Osteoblast (primary cell): ENCODE measurements around the gene KLHL29. TPM values are rescaled to one million over a fixed set of nuclear protein-coding genes. Genes with fewer than 3 reads are reported as not detected.

Experiments
- DNase-seq: peaks from one replicate; pipeline ENCODE4 v3.0.0; 2011; ENCODE audit warnings: low spot score, mixed read lengths; ENCODE audit not compliant: insufficient read length; ENCODE audit errors: missing footprints
- H2AFZ ChIP-seq: 2 replicates; pipeline ENCODE4 v1.6.0; 2011; ENCODE audit warnings: mild to moderate bottlenecking, low read length
- H3K27ac ChIP-seq: 2 replicates; pipeline ENCODE4 v1.5.1; 2011; ENCODE audit warnings: mild to moderate bottlenecking, low read depth, low read length, moderate library complexity
- H3K27me3 ChIP-seq: 2 replicates; pipeline ENCODE4 v1.6.0; 2012; ENCODE audit warnings: mild to moderate bottlenecking, control low read depth, inconsistent platforms, low read length, moderate library complexity; ENCODE audit not compliant: insufficient read depth
- H3K36me3 ChIP-seq: 2 replicates; pipeline ENCODE4 v1.5.1; 2011; ENCODE audit warnings: mild to moderate bottlenecking, low read length, control low read depth, moderate library complexity; ENCODE audit not compliant: insufficient read depth
- H3K4me1 ChIP-seq: 2 replicates; pipeline ENCODE4 v1.5.1; 2011; ENCODE audit warnings: mild to moderate bottlenecking, low read length, control low read depth, moderate library complexity; ENCODE audit not compliant: insufficient read depth
- H3K4me2 ChIP-seq: 2 replicates; pipeline ENCODE4 v1.6.0; 2011; ENCODE audit warnings: mild to moderate bottlenecking, low read length; ENCODE audit not compliant: insufficient read depth
- H3K4me3 ChIP-seq: fragments of 200-600 bp; sonication (generic); 3 replicates; pipeline ENCODE4 v1.5.1; 2012; ENCODE audit warnings: mild to moderate bottlenecking, low read length, inconsistent platforms; ENCODE audit not compliant: insufficient read depth
- H3K79me2 ChIP-seq: 2 replicates; pipeline ENCODE4 v1.6.0; 2012; ENCODE audit warnings: mild to moderate bottlenecking, low read length, control low read depth, inconsistent platforms; ENCODE audit not compliant: insufficient read depth
- H3K9me3 ChIP-seq: 2 replicates; pipeline ENCODE4 v1.5.1; 2011; ENCODE audit warnings: low read depth, low read length, control low read depth
- H4K20me1 ChIP-seq: 2 replicates; pipeline ENCODE4 v1.6.0; 2012; ENCODE audit warnings: mild to moderate bottlenecking, low read length, control low read depth; ENCODE audit not compliant: insufficient read depth
- CTCF ChIP-seq: IDR thresholded peaks from 2 replicates; pipeline ENCODE4 v1.5.1; 2011; ENCODE audit warnings: mild to moderate bottlenecking, low read depth, low read length, moderate library complexity; ENCODE audit errors: extremely low read depth
- total RNA-seq: library from RNA; depleted of rRNA; stranded (reverse); fragments of >200 nt; gene quantifications from 2 replicates; pipeline ENCODE4 v1.2.3, GENCODE V29; 2012

Gene KLHL29
- total RNA-seq, 1 donor = 3.3 TPM

- H4K20me1 ChIP-seq = no peaks in the 10 kb centered on the region
- no peak for DNase-seq
- no peaks in the 10 kb centered on the region for H3K27me3 ChIP-seq
- no peaks in the 10 kb centered on the region for H3K36me3 ChIP-seq
- H3K27ac ChIP-seq = no peak overlapping the region
- TF ChIP-seq CTCF = no peak
- H3K9me3 ChIP-seq = no peaks in the 10 kb centered on the region
- no peaks in the 10 kb centered on the region for H3K79me2 ChIP-seq
- H2AFZ ChIP-seq = no peak overlapping the region
- peaks cover 10% of the 10 kb centered on the region for H3K4me1 ChIP-seq
- no peak overlapping the region for H3K4me2 ChIP-seq
- H3K4me3 ChIP-seq = no peak overlapping the region
Observed at GRCh38 chr2:23350041-23350791, 34.8 kb upstream of the KLHL29 start.

- H3K4me2 ChIP-seq = peak overlapping the region; percentile 71
Observed at GRCh38 chr2:23350792-23351355, 34.1 kb upstream of the KLHL29 start.

GRCh38 chr2:23351388-23352141 is 33.4 kb upstream of the KLHL29 start:
- no peaks in the 10 kb centered on the region for H3K27me3 ChIP-seq
- DNase-seq = peak; percentile 97
- no peak overlapping the region for H3K27ac ChIP-seq
- H3K9me3 ChIP-seq = no peaks in the 10 kb centered on the region
- peak overlapping the region; percentile 50 for H3K4me3 ChIP-seq
- peak overlapping the region; percentile 71 for H3K4me2 ChIP-seq
- H4K20me1 ChIP-seq = no peaks in the 10 kb centered on the region
- no peaks in the 10 kb centered on the region for H3K36me3 ChIP-seq
- H3K4me1 ChIP-seq = peaks cover 10% of the 10 kb centered on the region
- no peaks in the 10 kb centered on the region for H3K79me2 ChIP-seq
- peak overlapping the region; percentile 91 for H2AFZ ChIP-seq
- TF ChIP-seq CTCF = peak; percentile 83

More at GRCh38 chr2:23350792-23351355, 34.1 kb upstream of the KLHL29 start:
- Histone ChIP-seq H3K36me3 (no peaks in the 10 kb centered on the region), H3K27ac (no peak overlapping the region), H2AFZ (peak overlapping the region; percentile 91), H3K79me2 (no peaks in the 10 kb centered on the region), H4K20me1 (no peaks in the 10 kb centered on the region), H3K4me3 (peak overlapping the region; percentile 50), H3K9me3 (no peaks in the 10 kb centered on the region), H3K4me1 (peaks cover 10% of the 10 kb centered on the region), H3K27me3 (no peaks in the 10 kb centered on the region)
- TF ChIP-seq CTCF = no peak
- DNase-seq = no peak

- H3K9me3 ChIP-seq = no peaks in the 10 kb centered on the region
- H3K4me2 ChIP-seq = no peak overlapping the region
- H3K27me3 ChIP-seq = no peaks in the 10 kb centered on the region
- no peak for DNase-seq
- H3K79me2 ChIP-seq = no peaks in the 10 kb centered on the region
- no peak overlapping the region for H3K4me3 ChIP-seq
- no peak overlapping the region for H2AFZ ChIP-seq
- peaks cover 10% of the 10 kb centered on the region for H3K4me1 ChIP-seq
- no peaks in the 10 kb centered on the region for H3K36me3 ChIP-seq
- H3K27ac ChIP-seq = no peak overlapping the region
- TF ChIP-seq CTCF = no peak
- H4K20me1 ChIP-seq = no peaks in the 10 kb centered on the region
Observed at GRCh38 chr2:23354554-23354953, 30.4 kb upstream of the KLHL29 start.
